Brain pericyte (primary cell): ENCODE measurements around the gene YTHDF1.
"Not testable (repeated sequence)": the region's sequence is repeated elsewhere in the genome, so short reads cannot be mapped to it uniquely, and the experiment has no call there.

Source experiments
- DNase-seq: peaks from one replicate; pipeline ENCODE4 v3.0.0-alpha.2; 2012; ENCODE audit warnings: low read depth, low spot score

YTHDF1 gene

GRCh38 chr20:63158845-63159244 lies 57.1 kb downstream of the YTHDF1 start:
- DNase-seq, result no peak

DNA sequence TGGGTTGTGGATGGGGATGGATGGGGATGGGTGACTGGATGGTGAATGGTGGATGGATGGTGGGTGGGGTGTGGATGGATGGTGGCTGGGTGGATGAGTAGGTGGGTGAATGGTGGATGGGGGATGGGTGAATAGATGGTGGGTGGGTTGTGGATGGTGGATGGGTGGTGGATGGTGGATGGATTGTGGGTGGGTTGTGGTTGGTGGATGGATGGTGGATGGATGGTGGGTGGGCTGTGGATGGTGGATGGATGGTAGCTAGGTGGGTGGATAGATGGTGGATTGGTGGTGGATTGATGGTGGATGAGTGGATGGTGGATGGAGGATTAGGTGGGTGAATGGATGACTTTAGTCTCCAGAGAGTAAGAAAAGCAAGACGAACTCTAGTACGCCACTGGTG lies 57.6 kb downstream of the YTHDF1 start:
- no peak for DNase-seq

DNA sequence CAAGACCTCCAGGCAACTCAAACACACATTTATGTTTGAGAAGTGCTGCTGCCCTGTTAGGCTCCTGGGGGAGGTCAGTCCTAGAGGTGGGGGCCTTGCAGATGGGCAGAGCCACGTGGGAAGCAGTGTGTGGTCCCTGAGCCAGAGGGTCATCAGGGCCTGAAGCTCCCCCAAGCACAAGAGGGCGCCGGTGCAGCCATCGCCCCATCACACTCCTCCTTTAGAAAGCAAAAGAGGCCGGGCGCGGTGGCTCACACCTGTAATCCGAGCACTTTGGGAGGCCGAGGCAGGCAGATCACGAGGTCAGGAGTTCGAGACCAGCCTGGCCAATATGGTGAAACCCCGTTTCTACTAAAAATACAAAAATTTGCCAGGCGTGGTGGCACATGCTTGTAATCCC lies 58.5 kb downstream of the YTHDF1 start:
- DNase-seq, result not testable (repeated sequence)

DNA sequence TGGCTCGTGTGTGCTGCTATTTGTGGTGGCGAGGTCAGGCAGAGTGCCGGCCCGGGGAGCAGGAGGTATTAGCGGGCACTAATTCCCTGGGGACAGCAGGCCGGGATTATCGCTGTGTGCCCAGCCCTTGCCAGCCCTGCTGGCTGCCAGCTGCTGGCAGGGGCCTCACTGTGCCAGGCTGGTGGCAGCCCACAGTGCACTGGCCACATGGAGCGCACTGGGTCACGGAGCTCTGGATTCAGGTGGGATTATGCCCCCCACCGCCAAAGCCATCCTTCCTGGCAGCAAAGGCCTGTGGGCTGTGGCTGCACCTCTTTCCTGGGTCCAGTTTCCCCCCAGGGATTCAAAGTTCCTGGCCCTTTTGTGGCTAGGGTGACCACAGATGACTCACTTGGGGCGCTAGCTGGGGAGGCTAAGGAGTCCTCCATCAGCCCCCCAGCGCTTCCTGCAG lies 59.7 kb downstream of the YTHDF1 start:
- no peak for DNase-seq

DNA sequence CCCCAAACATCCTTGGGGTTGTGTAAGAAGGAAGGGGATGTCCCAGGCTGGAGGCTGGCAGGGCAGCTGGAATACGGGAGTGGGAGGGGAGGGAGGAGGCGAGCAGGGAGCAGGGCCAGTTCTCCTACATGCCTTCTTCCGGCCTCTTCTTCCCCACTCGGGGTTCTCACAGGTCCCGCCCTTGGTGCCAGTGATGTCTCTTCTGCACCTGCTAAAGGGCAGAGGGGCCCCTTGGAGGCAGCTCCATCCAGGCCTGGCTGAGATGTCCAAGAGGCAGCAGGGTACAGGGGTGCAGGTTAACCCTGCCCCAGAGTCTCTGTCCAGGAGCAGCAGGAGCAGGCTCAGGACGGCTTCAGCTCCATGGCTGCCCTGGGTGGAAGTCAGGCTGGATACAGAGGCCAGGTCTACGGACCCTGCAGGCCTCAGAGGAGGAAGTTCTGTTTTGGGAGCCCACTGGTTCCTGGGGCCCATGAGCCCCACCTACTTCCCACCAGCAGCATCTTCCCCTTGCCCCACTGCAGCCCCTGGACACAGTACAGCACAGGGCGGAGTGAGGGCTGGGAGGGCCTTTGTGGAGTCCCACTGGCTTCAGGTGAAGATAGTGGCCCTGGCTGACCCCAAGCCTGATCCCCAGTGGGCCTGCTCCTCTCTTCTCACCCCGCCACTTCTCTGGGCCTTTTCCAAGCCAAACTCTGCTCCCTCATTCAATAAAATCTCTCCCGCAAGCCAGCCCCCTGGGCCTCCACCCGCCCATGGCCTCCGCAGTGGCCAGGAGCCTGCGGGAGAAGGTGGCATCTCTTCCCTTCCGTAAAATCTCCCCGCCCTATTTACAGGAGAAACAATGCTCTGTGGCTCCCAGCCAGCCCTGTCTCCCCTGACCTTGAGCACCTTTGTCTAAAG lies 60.4 kb downstream of the YTHDF1 start:
- no peak for DNase-seq

- no peak for DNase-seq
Observed at GRCh38 chr20:63154395-63154794, 61.5 kb downstream of the YTHDF1 start.

DNA sequence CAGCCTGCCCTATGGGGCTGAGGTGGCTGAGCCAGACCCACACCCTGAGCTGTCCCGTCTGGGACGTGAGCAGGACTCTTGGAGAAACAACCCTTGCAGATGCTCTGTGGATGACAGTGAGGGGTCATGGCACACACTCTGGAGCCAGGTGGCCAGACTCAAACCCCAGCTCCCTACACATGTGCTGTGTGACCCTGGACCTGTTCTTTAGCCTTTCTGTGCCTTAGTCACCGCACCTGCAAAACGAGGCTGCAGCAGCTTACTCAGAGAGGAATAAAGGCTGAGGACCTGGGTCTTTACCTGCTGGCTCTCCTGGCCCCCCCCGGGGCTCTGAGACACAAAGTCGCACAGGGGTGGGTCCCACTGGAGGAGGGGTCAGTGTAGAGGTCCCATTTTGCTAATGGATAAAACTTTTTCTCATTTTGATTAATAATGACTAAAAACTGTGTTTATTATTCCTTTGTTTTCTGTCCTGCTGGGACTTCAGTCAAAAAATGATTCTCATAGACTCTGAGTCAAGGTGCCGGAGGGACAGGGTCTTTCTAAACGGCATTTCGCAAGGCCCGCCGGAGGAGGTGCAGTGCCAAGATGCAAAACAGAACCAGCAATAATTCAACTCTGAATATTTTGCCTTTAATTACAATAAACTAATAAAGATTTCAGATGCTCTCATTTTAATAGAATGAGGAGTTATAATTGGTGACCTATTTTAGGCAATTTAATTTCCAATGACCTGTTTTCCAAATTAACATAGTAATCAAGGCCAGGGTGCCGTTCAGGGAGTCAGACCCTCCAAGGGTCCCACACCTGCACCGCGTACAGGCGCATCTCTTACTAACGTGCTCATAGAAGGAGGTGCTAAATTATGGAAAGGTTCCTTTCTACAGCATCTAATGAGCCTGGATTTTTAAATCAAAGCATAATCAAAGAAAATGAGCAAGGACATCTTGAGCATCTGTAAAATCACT lies 62.4 kb downstream of the YTHDF1 start:
- no peak for DNase-seq

GRCh38 chr20:63152322-63153253 lies 63.3 kb downstream of the YTHDF1 start:
- DNase-seq, result no peak

DNA sequence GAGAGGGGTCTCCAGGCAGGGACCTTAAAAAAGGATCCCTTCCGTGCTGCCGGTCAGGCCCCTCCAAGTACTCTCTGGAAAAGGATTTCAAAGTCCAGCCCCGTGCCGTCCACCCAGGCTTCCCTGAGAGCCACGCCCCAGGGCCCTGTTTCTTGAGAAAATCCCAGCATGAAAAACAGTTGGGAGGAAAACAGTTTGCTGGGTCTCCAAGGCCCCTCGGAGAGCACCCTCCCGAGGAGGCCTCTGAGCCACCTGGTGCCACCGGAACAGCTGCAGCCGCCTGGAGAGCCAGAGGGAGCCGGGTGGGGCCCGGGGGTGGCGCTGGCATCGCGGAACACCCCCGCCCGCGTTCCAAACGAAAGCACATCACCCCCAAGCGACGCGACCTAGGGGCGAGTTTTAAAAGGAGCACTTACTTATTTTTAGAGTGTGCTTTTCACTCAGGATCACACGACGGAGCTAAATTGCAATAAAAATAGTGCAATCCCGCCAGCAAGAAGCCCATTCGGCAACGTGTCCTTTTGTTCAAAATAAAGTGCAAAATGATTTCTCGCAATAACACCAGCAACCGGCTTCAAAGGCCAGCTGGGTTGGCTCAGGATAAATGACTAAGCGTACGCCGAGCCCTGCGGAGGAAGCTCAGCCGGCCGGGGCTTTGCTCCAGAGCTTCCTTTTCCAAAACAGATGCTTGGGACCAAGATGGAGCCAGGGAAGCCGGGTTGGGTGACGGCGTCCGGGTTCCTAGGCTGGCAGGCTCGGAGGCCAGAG lies 64.2 kb downstream of the YTHDF1 start:
- DNase-seq, result no peak

GRCh38 chr20:63150911-63151531 lies 64.9 kb downstream of the YTHDF1 start:
- no peak for DNase-seq

DNA sequence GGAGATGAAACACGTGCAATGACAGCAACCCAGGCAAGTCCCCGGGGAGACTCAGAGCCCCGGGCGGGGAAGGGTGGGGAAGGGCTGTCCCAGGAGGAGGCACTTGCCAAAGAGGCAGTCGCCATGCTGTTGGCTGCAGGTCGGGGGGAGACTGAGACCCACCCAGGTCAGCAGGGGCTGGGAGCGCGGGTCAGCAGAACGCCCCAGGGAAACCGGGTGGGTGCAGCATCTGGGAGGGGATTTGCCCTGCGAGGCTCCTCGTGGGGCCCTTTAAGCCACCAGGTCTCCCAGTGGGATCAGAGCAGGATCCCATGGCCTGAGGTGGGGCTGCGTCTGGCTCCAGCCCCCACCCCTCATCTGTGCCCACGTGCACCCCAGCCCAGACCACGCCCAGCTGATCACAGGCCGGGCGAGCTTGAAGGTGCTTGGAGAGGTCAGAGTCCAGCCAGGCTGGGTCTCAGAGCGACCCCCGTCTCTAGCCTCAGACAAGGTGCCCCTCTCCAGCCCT lies 65.5 kb downstream of the YTHDF1 start:
- no peak for DNase-seq

- DNase-seq, result no peak
Observed at GRCh38 chr20:63149531-63150192, 66.3 kb downstream of the YTHDF1 start.

DNA sequence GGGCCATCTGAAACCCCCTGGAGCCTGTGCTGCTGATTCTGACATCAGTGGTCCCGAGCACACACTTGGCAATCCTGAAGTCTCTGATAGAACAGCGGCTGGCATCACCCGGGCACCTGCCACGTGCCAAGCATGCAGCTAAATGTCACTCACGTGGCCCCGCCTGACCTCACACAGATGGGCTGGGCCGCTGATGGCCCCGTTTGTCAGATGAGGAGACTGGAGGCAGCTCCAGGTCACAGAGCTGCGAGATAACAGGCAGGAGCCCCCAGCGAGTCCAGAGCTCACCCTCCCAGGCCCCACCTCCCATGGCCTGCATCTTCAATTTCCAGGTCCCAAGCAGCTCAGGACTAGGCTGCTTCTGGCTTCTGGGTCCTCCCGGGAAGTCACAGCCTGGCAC lies 67.2 kb downstream of the YTHDF1 start:
- no peak for DNase-seq

GRCh38 chr20:63147532-63147931 lies 68.4 kb downstream of the YTHDF1 start:
- no peak for DNase-seq
